Small intestine (tissue), 7 donors: ENCODE data around the gene TK2. TPM values are rescaled to one million over a fixed set of nuclear protein-coding genes. Genes with fewer than 3 reads are reported as not detected.
A peak's percentile ranks its signal among the peaks of the same experiment; 100 is the strongest.

Experiments
- DNase-seq, 2 donors: peaks; one replicate each; pipeline versions ENCODE4 v3.0.0 to v3.0.0-alpha.2; 2013
- FAIRE-seq: peaks from 2 replicates; lab custom pipeline; 2012; peaks lifted over from hg19 to GRCh38; lab: Jason Lieb, UNC
- H3K27ac ChIP-seq, 3 donors: one replicate each; pipeline ENCODE4 v1.5.1; 2013; ENCODE audit warnings: low read length in 2 of 3, mild to moderate bottlenecking in 2 of 3, control low read depth in 1 of 3, inconsistent platforms in 1 of 3, low read depth in 1 of 3, moderate library complexity in 1 of 3
- H3K27me3 ChIP-seq, 3 donors: one replicate each; pipeline ENCODE4 v1.6.1; 2013; ENCODE audit warnings: low read length in 3 of 3, inconsistent platforms in 1 of 3; ENCODE audit not compliant: control insufficient read depth in 3 of 3, insufficient read depth in 3 of 3
- H3K36me3 ChIP-seq, 3 donors: one replicate each; pipeline ENCODE4 v1.6.1; 2013; ENCODE audit warnings: low read length in 3 of 3, inconsistent platforms in 1 of 3, low read depth in 1 of 3, mild to moderate bottlenecking in 1 of 3, moderate library complexity in 1 of 3; ENCODE audit not compliant: control insufficient read depth in 3 of 3, insufficient read depth in 2 of 3
- H3K4me1 ChIP-seq, 3 donors: one replicate each; pipeline ENCODE4 v1.6.1; 2013; ENCODE audit warnings: low read length in 2 of 3, inconsistent platforms in 1 of 3, low read depth in 1 of 3, mild to moderate bottlenecking in 1 of 3, moderate library complexity in 1 of 3; ENCODE audit not compliant: control insufficient read depth in 3 of 3, insufficient read depth in 2 of 3
- H3K4me3 ChIP-seq, 3 donors: one replicate each; pipeline ENCODE4 v1.5.1; 2013; ENCODE audit warnings: low read length in 3 of 3, control low read depth in 1 of 3, inconsistent platforms in 1 of 3, low read depth in 1 of 3, mild to moderate bottlenecking in 1 of 3, moderate library complexity in 1 of 3
- H3K9me3 ChIP-seq, 2 donors: one replicate each; pipeline ENCODE4 v1.6.1; 2013; ENCODE audit warnings: low read depth in 1 of 2, low read length in 1 of 2; ENCODE audit not compliant: control insufficient read depth in 2 of 2, insufficient read depth in 1 of 2
- WGBS, 3 donors: extraction: QIAGEN DNeasy Blood & Tissue Kit; methylation state at CpG; one replicate each; pipeline ENCODE4 v1.1.7; 2013; 5-methylcytosine and 5-hydroxymethylcytosine counted together
- polyA plus RNA-seq, 4 donors: library from polyadenylated mRNA; stranded (reverse) in 3 of 4; unstranded in 1 of 4; fragments of 200-250 nt in 3 of 4; fragments of 120-200 nt in 1 of 4; gene quantifications; one replicate each; pipeline versions ENCODE4 v1.2.1 to v1.2.3, GENCODE V29; 2013
- donor health status: healthy with polysubstance abuse.
- donor health status: control.
- donor health status: control.
- donor health status: Bipolar disorder and iron deficiency.
- donor health status: healthy.

The TK2 gene
- polyA plus RNA-seq, 4 donors, result 9.2 to 21.3 (median 12.6) TPM

- no peak for DNase-seq
- no peaks in the 10 kb centered on the region for H3K27me3 ChIP-seq
- peaks cover 0 to 15% (median 7%) of the 10 kb centered on the region in 3 donors for H3K4me1 ChIP-seq
- no peak overlapping the region for H3K4me3 ChIP-seq
- no peak for FAIRE-seq
- H3K36me3 ChIP-seq, result peaks cover 0 to 42% (median under 1%) of the 10 kb centered on the region in 3 donors
- peaks cover 0 to 7% of the 10 kb centered on the region in 2 donors for H3K9me3 ChIP-seq
- H3K27ac ChIP-seq, result no peak overlapping the region
- 93 to 100% (median 96%) methylated on average over 2 of the region's 2 CpGs for WGBS, 3 donors
These were observed 12.7 kb downstream of the TK2 start for GRCh38 chr16:66537236-66537635.

- peaks cover 0 to 40% (median 0%) of the 10 kb centered on the region in 3 donors for H3K36me3 ChIP-seq
- H3K4me1 ChIP-seq, result peaks cover 0 to 15% (median 7%) of the 10 kb centered on the region in 3 donors
- H3K4me3 ChIP-seq, result no peak overlapping the region
- H3K9me3 ChIP-seq, result peaks cover 0 to 7% of the 10 kb centered on the region in 2 donors
- DNase-seq (no peak), FAIRE-seq (no peak)
- WGBS, 3 donors, result 91 to 96% (median 93%) methylated on average over 4 of the region's 4 CpGs
- no peak overlapping the region for H3K27ac ChIP-seq
- no peaks in the 10 kb centered on the region for H3K27me3 ChIP-seq
These were observed 13.4 kb downstream of the TK2 start for GRCh38 chr16:66536525-66536924.

GRCh38 chr16:66534376-66534799 lies 15.5 kb downstream of the TK2 start:
- FAIRE-seq, result no peak
- Histone ChIP-seq H3K36me3 (peaks cover 0 to 47% (median 0%) of the 10 kb centered on the region in 3 donors), H3K4me1 (peaks cover 0 to 8% (median 5%) of the 10 kb centered on the region in 3 donors), H3K4me3 (no peak overlapping the region), H3K9me3 (peaks cover 0 to 7% of the 10 kb centered on the region in 2 donors), H3K27ac (no peak overlapping the region), H3K27me3 (no peaks in the 10 kb centered on the region)
- no peak for DNase-seq
- WGBS, 3 donors, result 95% methylated on average over 1 of the region's 1 CpG

- Histone ChIP-seq H3K27ac (no peak overlapping the region), H3K36me3 (peaks cover 0 to 67% (median 7%) of the 10 kb centered on the region in 3 donors), H3K27me3 (no peaks in the 10 kb centered on the region), H3K4me3 (no peak overlapping the region), H3K9me3 (no peaks in the 10 kb centered on the region), H3K4me1 (peaks cover 0 to 10% (median 0%) of the 10 kb centered on the region in 3 donors)
- FAIRE-seq (no peak), DNase-seq (no peak)
- WGBS, 3 donors, result 82 to 92% (median 87%) methylated on average over 6 of the region's 6 CpGs
These were observed 20.4 kb downstream of the TK2 start for GRCh38 chr16:66529475-66529874.

- H3K27me3 ChIP-seq, result no peaks in the 10 kb centered on the region
- peaks cover 0 to 69% (median 7%) of the 10 kb centered on the region in 3 donors for H3K36me3 ChIP-seq
These were observed 21.6 kb downstream of the TK2 start for GRCh38 chr16:66528294-66528693.

GRCh38 chr16:66525396-66526180 lies 24.3 kb downstream of the TK2 start:
- FAIRE-seq (no peak), DNase-seq (no peak)
- Histone ChIP-seq H3K36me3 (peaks cover 0 to 82% (median 7%) of the 10 kb centered on the region in 3 donors), H3K27ac (peak overlapping the region; percentile 15 to 88 (median 51)), H3K9me3 (no peaks in the 10 kb centered on the region), H3K4me1 (peaks cover 0 to 14% (median 4%) of the 10 kb centered on the region in 3 donors), H3K27me3 (no peaks in the 10 kb centered on the region), H3K4me3 (no peak overlapping the region)
- 89 to 92% (median 90%) methylated on average over 9 of the region's 9 CpGs for WGBS, 3 donors

More at GRCh38 chr16:66528294-66528693, 21.6 kb downstream of the TK2 start:
- H3K4me1 ChIP-seq, result peaks cover 0 to 10% (median 0%) of the 10 kb centered on the region in 3 donors
- no peak overlapping the region for H3K27ac ChIP-seq
- H3K4me3 ChIP-seq, result no peak overlapping the region
- H3K9me3 ChIP-seq, result no peaks in the 10 kb centered on the region
- no peak for FAIRE-seq
- 94 to 98% (median 97%) methylated on average over 5 of the region's 5 CpGs for WGBS, 3 donors
- DNase-seq, result no peak

- DNase-seq (peak; percentile 35 to 42), FAIRE-seq (no peak)
- WGBS, 3 donors, result 62 to 81% (median 67%) methylated on average over 6 of the region's 6 CpGs
- peaks cover 0 to 14% (median 4%) of the 10 kb centered on the region in 3 donors for H3K4me1 ChIP-seq
- peaks cover 0 to 85% (median 7%) of the 10 kb centered on the region in 3 donors for H3K36me3 ChIP-seq
- peak overlapping the region; percentile 13 to 88 (median 67) for H3K27ac ChIP-seq
- H3K27me3 ChIP-seq, result no peaks in the 10 kb centered on the region
- no peak overlapping the region for H3K4me3 ChIP-seq
- no peaks in the 10 kb centered on the region for H3K9me3 ChIP-seq
These were observed 25.2 kb downstream of the TK2 start for GRCh38 chr16:66524601-66525164.

GRCh38 chr16:66523861-66524354 lies 26.0 kb downstream of the TK2 start:
- FAIRE-seq, result no peak
- 70 to 81% (median 72%) methylated on average over 9 of the region's 9 CpGs for WGBS, 3 donors

More at GRCh38 chr16:66523861-66524354, 26.0 kb downstream of the TK2 start:
- H3K4me3 ChIP-seq, result no peak overlapping the region
- H3K36me3 ChIP-seq, result peaks cover 0 to 80% (median 7%) of the 10 kb centered on the region in 3 donors
- peak in 1 of 2 donors; percentile 51 for DNase-seq
- H3K4me1 ChIP-seq, result peaks cover 0 to 14% (median 4%) of the 10 kb centered on the region in 3 donors
- H3K27me3 ChIP-seq, result no peaks in the 10 kb centered on the region
- H3K27ac ChIP-seq, result peak overlapping the region in 2 of 3 donors; percentile 17 to 88
- H3K9me3 ChIP-seq, result no peaks in the 10 kb centered on the region
